ENCODE data around the gene TEX13C.
"Not testable (repeated sequence)": the region's sequence is repeated elsewhere in the genome, so short reads cannot be mapped to it uniquely, and the experiment has no call there.

The TEX13C gene

GRCh38 chrX:125298871-125299270 is 20.8 kb upstream of the TEX13C start:
- DNase-seq (ENCODE audit: low read depth in 1 of 2, low spot score in 1 of 2) = no peak
- no peak overlapping the region for H3K27ac ChIP-seq (replicated peaks)
- TF ChIP-seq POLR2AphosphoS5 (IDR thresholded peaks at IDR 0.05; ENCODE audit: low read depth) (no peak), GABPA (IDR thresholded peaks at IDR 0.05; ENCODE audit: low read depth) (no peak), SPI1 (IDR thresholded peaks at IDR 0.05; ENCODE audit: borderline replicate concordance, low read depth) (no peak), REST (IDR thresholded peaks at IDR 0.05; ENCODE audit: insufficient replicate concordance, low read depth) (no peak), CTCF (IDR thresholded peaks at IDR 0.05; ENCODE audit: insufficient read depth, low read length) (no peak)
- no peaks in the 10 kb centered on the region for H3K27me3 ChIP-seq (ENCODE audit: insufficient read depth, poor library complexity, severe bottlenecking)
- no peak overlapping the region for H3K4me3 ChIP-seq (replicated peaks; ENCODE audit: insufficient read depth, low read length)

GRCh38 chrX:125306335-125306866 is 13.3 kb upstream of the TEX13C start:
- no peak for TF ChIP-seq POLR2AphosphoS5 (IDR thresholded peaks at IDR 0.05; ENCODE audit: low read depth)
- TF ChIP-seq GABPA (IDR thresholded peaks at IDR 0.05; ENCODE audit: low read depth) = no peak
- TF ChIP-seq CTCF (IDR thresholded peaks at IDR 0.05; ENCODE audit: insufficient read depth, low read length) = no peak
- TF ChIP-seq SPI1 (IDR thresholded peaks at IDR 0.05; ENCODE audit: borderline replicate concordance, low read depth) = no peak
- no peak for TF ChIP-seq REST (IDR thresholded peaks at IDR 0.05; ENCODE audit: insufficient replicate concordance, low read depth)
- Histone ChIP-seq H3K4me3 (replicated peaks; ENCODE audit: insufficient read depth, low read length) (no peak overlapping the region), H3K27me3 (ENCODE audit: insufficient read depth, poor library complexity, severe bottlenecking) (no peaks in the 10 kb centered on the region), H3K27ac (replicated peaks) (no peak overlapping the region)
- no peak for DNase-seq (ENCODE audit: low read depth in 1 of 2, low spot score in 1 of 2)

GRCh38 chrX:125308653-125309052 is 11.0 kb upstream of the TEX13C start:
- DNase-seq (ENCODE audit: low read depth in 1 of 2, low spot score in 1 of 2) = no peak
- no peak overlapping the region for H3K27ac ChIP-seq (replicated peaks)
- no peak overlapping the region for H3K4me3 ChIP-seq (replicated peaks; ENCODE audit: insufficient read depth, low read length)
- no peaks in the 10 kb centered on the region for H3K27me3 ChIP-seq (ENCODE audit: insufficient read depth, poor library complexity, severe bottlenecking)
- no peak for TF ChIP-seq GABPA (IDR thresholded peaks at IDR 0.05; ENCODE audit: low read depth)
- no peak for TF ChIP-seq REST (IDR thresholded peaks at IDR 0.05; ENCODE audit: insufficient replicate concordance, low read depth)
- TF ChIP-seq POLR2AphosphoS5 (IDR thresholded peaks at IDR 0.05; ENCODE audit: low read depth) = no peak
- no peak for TF ChIP-seq CTCF (IDR thresholded peaks at IDR 0.05; ENCODE audit: insufficient read depth, low read length)
- no peak for TF ChIP-seq SPI1 (IDR thresholded peaks at IDR 0.05; ENCODE audit: borderline replicate concordance, low read depth)

- H3K27ac ChIP-seq (replicated peaks); DNase-seq (ENCODE audit: low read depth in 1 of 2, low spot score in 1 of 2); H3K27me3 ChIP-seq (ENCODE audit: insufficient read depth, poor library complexity, severe bottlenecking); H3K4me3 ChIP-seq (replicated peaks; ENCODE audit: insufficient read depth, low read length): not testable (repeated sequence)
Observed at GRCh38 chrX:125319166-125319565, 505 bp upstream of the TEX13C start.

Measured in HL-60 (cell line).